ENCODE results near the gene DSC2.

DNA sequence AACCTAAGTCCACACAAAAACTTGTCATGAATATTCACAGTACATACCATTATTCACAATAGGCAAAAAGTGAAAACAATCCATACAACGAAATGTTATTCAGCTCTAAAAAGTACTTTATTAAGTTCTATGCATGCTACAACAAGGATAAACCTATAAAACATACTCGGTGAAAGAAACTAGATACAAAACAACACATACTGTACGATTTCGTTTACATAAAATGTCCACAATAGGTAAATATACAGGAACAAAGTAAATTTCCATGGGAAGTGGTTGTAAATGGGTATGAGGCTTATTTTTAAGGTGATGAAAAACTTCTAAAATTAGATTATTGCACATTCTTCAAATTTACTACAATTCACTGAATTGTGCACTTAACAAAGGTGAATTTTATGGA lies 67.7 kb downstream of the DSC2 start:
- TF ChIP-seq, protein P1, sequence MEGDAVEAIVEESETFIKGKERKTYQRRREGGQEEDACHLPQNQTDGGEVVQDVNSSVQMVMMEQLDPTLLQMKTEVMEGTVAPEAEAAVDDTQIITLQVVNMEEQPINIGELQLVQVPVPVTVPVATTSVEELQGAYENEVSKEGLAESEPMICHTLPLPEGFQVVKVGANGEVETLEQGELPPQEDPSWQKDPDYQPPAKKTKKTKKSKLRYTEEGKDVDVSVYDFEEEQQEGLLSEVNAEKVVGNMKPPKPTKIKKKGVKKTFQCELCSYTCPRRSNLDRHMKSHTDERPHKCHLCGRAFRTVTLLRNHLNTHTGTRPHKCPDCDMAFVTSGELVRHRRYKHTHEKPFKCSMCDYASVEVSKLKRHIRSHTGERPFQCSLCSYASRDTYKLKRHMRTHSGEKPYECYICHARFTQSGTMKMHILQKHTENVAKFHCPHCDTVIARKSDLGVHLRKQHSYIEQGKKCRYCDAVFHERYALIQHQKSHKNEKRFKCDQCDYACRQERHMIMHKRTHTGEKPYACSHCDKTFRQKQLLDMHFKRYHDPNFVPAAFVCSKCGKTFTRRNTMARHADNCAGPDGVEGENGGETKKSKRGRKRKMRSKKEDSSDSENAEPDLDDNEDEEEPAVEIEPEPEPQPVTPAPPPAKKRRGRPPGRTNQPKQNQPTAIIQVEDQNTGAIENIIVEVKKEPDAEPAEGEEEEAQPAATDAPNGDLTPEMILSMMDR (IDR thresholded peaks at IDR 0.05; ENCODE audit: low read depth, low read length), result no peak
- TF ChIP-seq EZH2phosphoT487 (IDR thresholded peaks at IDR 0.05; ENCODE audit: low read depth), result no peak

Data from OCI-LY3 (cell line).